HAP-1 (cell line): ENCODE results near the gene ICAM1.

Experiments
- DNase-seq, 2 experiments: peaks; one replicate each; pipeline ENCODE4 v3.0.0-alpha.2; 2016 to 2020; ENCODE audit warnings: low spot score in 2 of 2
- H3K27me3 ChIP-seq: fragments of 250-450 bp; sonication (Bioruptor Pico); 2 replicates; pipeline ENCODE4 v1.5.1; 2020; ENCODE audit warnings: low read depth, mild to moderate bottlenecking, moderate library complexity
- H3K36me3 ChIP-seq: fragments of 250-450 bp; sonication (Bioruptor Pico); replicated peaks from 2 replicates; pipeline ENCODE4 v1.5.1; 2020; ENCODE audit warnings: mild to moderate bottlenecking
- H3K4me1 ChIP-seq: fragments of 250-450 bp; sonication (Bioruptor Pico); 2 replicates; pipeline ENCODE4 v1.5.1; 2020; ENCODE audit warnings: mild to moderate bottlenecking
- H3K4me3 ChIP-seq: fragments of 250-450 bp; sonication (Bioruptor Pico); 2 replicates; pipeline ENCODE4 v1.5.1; 2020; ENCODE audit warnings: mild to moderate bottlenecking, moderate library complexity
- H3K9me3 ChIP-seq: fragments of 250-450 bp; sonication (Bioruptor Pico); 2 replicates; pipeline ENCODE4 v1.5.1; 2020; ENCODE audit warnings: mild to moderate bottlenecking, moderate library complexity
- in situ Hi-C: fragments of 300-500 bp; cut with MboI; formaldehyde crosslinking; loops from 3 replicates; pipeline ENCODE4 v1.14.3; 2020; ENCODE audit warnings: low sequenced_read_pairs, inconsistent platforms, mixed read lengths

The ICAM1 gene

GRCh38 chr19:10305139-10305806 lies 34.4 kb downstream of the ICAM1 start:
- H3K4me3 ChIP-seq = no peak overlapping the region
- in situ Hi-C loops = no loop called here
- H3K36me3 ChIP-seq = no peaks in the 10 kb centered on the region
- H3K4me1 ChIP-seq = no peaks in the 10 kb centered on the region
- DNase-seq = no peak
- H3K9me3 ChIP-seq = no peaks in the 10 kb centered on the region
- no peaks in the 10 kb centered on the region for H3K27me3 ChIP-seq

DNA sequence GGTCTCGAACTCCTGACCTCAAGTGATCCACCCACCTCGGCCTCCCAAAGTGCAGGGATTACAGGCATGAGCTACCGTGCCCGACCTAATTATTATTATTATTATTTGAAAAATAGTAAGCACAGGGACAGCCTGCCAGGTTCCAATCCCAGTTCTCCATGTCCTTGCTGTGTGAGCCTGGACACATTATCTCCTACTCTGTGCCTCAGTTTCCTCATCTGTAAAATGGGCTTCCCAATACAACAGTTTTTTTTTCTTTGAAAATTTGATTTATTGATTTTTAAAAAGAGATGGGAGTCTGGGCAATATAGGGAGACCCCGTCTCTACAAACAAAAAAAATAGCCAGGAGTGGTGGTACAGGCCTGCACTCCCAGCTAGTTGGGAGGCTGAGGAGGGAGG lies 35.4 kb downstream of the ICAM1 start:
- no peaks in the 10 kb centered on the region for H3K27me3 ChIP-seq
- in situ Hi-C loops = no loop called here
- no peaks in the 10 kb centered on the region for H3K9me3 ChIP-seq
- no peak overlapping the region for H3K4me3 ChIP-seq
- no peaks in the 10 kb centered on the region for H3K36me3 ChIP-seq
- no peak for DNase-seq
- H3K4me1 ChIP-seq = no peaks in the 10 kb centered on the region

- Histone ChIP-seq H3K9me3 (no peaks in the 10 kb centered on the region), H3K4me3 (no peak within 1 kb of the TSS), H3K36me3 (peaks cover 4% of the 10 kb centered on the region; the same call in 1 of the 2 replicates), H3K27me3 (no peaks in the 10 kb centered on the region), H3K4me1 (no peaks in the 10 kb centered on the region; the same call in 1 of the 2 replicates)
- in situ Hi-C loops = no loop called here
- DNase-seq = no peak
Measured at GRCh38 chr19:10309423-10309822, 38.5 kb downstream of the ICAM1 start, which contains the start of gene ZGLP1. Gene ZGLP1, minus strand, starts transcription at chr19:10309815.

DNA sequence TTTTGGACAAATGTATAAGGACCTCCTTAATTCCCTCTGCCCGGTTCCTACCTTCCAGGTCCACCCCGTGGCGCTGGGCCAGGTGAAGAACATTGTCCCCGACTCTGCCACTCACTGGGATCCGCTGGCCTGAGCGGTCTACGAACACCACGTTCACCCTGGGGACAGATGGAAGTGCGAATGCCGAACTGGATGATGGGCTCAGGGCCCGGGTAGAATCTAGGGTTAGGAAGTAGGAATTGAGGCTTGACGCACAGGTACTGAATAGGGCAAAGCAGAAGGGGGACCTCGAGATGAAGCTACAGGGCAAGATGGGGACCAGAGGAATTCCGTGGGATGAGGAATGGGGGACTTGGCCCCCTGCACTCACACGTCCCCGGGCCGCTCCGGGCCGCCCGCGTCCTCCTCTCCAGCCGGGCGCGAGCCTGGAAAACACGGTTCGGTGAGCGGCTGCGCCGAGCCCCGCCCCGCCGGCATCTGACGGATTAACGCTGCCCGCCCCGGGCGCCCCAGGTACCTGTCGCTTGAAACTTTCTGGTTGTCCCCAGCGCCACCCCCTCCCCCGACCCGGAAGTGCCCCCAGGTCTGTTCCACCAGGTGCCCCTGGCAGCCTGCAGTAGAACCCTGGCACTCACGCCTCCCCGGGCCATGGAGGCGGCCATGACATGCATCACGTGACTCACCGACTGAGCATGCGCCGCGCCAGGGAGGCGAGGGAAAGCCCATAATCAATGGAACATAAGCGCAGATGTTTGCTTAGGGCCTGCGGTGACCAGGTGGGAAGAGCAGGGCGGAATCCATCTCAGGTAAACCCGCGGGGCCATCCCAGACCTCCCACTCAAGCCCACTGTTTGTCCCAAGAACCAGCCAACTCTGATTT lies 44.7 kb downstream of the ICAM1 start, which contains the start of gene FDX2:
FDX2 (minus strand) TSS at position 681 of the 880 bp plus-strand sequence; CDS start at position 662, 19 bp downstream.
- in situ Hi-C loops = no loop called here
- Histone ChIP-seq H3K27me3 (no peaks in the 10 kb centered on the region), H3K4me3 (peak within 1 kb of the TSS; percentile 75), H3K36me3 (peaks cover 31% of the 10 kb centered on the region), H3K4me1 (peaks cover 5% of the 10 kb centered on the region; the same call in 1 of the 2 replicates), H3K9me3 (no peaks in the 10 kb centered on the region)
- DNase-seq = peak; percentile 81 to 94

DNA sequence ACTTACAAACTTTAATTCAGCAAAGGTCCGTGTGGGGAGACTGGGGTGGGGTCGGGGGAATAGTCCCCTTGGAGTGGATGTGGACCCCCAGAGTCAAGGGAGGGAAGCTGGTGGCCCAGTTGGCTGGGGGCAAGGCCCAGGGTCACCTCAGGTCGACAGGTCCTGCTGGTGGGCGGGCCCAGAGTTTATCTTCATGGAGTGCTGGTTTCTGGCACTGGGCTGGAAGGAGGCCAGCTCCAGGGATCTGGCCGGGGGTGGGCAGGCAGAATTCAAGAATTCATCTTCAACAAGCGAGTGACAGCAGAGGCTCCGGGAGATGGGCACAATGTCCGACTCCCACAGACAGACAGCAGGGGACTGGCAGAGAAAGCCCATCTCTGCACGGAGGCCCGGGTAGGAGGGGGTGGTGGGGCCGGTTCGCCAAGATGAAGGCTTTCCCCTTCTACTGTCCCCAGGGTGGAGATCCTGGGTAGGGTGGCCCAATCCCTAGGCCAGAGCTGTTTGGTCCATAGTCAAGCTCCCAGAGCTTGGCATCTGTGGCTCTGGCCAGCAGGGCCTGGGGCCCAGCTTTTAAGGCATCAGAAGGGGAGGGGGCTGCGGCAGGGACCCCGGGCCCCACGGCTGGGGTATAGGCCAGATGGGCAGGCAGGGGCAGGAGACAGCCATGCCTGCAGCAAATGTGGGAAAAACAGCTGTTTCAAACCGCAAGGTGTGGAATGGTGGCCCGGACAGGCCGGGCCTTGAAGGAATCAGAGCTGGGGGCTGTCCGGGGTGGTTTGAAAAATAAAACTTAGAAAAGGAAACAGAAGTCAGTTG lies 45.5 kb downstream of the ICAM1 start:
- in situ Hi-C loops = no loop called here
- peak in 1 of 2 experiments; percentile 32 for DNase-seq
- Histone ChIP-seq H3K27me3 (no peaks in the 10 kb centered on the region), H3K36me3 (peaks cover 38% of the 10 kb centered on the region), H3K4me3 (peak overlapping the region; percentile 75), H3K4me1 (peaks cover 5% of the 10 kb centered on the region; the same call in 1 of the 2 replicates), H3K9me3 (no peaks in the 10 kb centered on the region)

- in situ Hi-C loops = no loop called here
- Histone ChIP-seq H3K9me3 (no peaks in the 10 kb centered on the region), H3K4me3 (no peak overlapping the region), H3K4me1 (peaks cover 5% of the 10 kb centered on the region; the same call in 1 of the 2 replicates), H3K27me3 (no peaks in the 10 kb centered on the region), H3K36me3 (peaks cover 46% of the 10 kb centered on the region)
- no peak for DNase-seq
Measured at GRCh38 chr19:10317045-10317856, 46.3 kb downstream of the ICAM1 start.

DNA sequence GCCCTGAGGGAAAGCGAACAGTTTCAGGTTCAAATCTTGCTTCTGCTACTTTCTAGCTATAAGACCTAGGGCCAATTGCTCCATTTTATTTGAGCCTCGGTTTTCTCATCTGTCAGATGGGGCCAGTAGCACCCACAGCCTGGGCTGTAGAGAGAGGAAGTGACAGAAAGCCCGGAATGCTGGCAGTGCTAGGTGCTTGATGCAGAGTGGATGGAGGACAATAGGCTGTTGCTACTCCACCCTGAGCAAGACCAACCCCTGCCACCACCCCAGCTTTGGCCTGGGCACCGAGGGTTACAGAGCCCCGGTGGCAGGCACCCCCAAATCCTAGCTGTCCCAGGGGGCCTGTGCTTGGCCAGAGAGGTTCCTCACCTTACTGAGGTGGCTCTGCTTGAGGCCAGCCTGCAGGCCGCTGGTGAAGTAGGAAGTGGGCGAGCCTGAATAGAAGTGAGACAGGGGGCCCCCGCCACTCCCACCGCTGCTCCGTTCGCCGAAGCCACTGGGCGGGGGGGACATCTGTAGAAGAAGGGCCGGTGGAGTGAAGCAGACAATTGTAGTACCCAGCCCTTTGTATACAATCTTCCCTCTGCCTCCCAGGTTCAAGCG lies 47.0 kb downstream of the ICAM1 start:
- no peak for DNase-seq
- Histone ChIP-seq H3K36me3 (peaks cover 53% of the 10 kb centered on the region), H3K4me1 (peaks cover 5% of the 10 kb centered on the region; the same call in 1 of the 2 replicates), H3K9me3 (no peaks in the 10 kb centered on the region), H3K27me3 (no peaks in the 10 kb centered on the region), H3K4me3 (no peak overlapping the region)
- in situ Hi-C loops = no loop called here

DNA sequence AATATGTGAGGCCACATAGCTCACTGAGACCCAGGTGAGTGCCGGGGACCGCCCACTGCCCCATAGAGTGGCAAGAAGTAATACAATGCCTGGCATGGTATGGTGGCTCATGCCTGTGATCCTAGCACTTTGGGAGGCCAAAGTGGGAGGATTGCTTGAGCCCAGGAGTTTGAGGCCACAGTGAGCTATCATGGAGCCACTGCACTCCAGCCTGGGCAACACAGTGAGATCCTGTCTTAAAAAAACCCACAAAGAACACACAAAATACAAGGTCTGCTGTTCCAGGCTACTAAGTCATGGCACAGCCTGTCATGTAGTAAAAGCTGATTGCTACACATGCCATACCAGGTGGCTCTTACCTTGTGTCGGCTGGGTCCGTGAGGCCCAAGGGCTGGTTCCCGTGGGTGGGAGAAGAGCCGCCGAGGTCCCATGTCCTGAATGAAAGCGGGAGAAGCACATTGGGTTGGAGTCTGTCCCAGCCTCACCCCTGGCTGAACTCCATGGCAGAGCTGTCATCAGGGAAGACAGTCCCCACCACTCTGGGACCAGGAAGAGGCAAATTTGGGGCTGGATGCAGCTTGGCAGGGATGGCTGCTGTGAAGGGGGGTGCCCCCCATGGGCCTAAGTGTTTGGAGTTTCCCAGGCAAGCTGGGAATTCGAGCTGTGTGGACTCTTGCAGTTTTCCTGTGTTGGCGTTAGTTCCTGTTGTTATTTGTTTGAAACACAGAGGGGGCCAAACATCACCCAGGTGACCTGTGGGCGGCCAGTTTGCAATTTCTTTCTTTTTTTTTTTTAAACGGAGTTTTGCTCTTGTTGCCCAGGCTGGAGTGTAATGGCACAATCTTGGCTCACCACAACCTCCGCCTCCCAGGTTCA lies 48.1 kb downstream of the ICAM1 start:
- Histone ChIP-seq H3K4me1 (peaks cover 5% of the 10 kb centered on the region; the same call in 1 of the 2 replicates), H3K36me3 (peaks cover 61% of the 10 kb centered on the region)
- in situ Hi-C loops = no loop called here

DNA sequence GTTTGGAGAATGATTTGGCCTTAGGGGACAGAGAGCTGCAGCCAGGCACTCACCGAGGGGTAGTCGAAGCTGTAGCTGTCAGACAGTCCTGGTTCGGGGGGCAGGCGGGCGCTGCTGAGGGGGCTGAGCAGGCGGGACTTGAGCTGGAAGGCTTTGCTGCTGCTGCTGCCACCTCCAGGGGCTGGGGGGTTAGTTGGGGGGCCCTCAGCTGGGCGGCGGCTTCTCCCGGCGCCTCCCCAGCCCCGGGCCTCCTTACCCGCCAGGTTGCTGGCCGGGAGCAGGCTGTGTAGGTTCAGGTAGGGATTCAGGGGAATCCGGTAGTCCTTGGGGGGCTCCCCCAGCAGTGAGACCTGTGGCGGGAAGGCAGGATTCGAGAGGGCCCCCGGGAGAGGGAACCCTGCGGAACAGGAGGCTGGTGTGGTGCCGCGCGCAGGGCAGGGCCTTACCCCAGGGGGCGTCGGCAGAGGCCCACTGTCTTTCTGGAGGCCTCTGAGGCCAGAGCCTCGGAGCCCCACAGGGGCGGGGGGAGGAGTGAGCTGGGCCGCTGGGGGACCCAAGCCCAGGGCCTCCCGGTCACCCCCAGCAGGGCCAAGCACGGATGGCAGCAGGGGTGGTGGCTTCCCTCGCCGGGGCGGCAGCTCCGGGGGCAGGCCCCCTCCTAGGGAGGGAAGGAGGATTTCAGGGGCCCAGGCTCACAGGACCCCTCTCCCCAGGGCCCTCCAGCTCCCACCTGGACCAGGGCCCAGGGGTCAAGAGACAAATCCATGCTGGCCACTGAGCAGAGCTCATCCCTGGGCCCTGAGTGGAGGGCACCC lies 49.9 kb downstream of the ICAM1 start:
- peaks cover 73% of the 10 kb centered on the region for H3K36me3 ChIP-seq

More for the DNA sequence above, 48.1 kb downstream of the ICAM1 start:
- no peaks in the 10 kb centered on the region for H3K27me3 ChIP-seq
- H3K4me3 ChIP-seq = no peak overlapping the region
- no peaks in the 10 kb centered on the region for H3K9me3 ChIP-seq
- no peak for DNase-seq

DNA sequence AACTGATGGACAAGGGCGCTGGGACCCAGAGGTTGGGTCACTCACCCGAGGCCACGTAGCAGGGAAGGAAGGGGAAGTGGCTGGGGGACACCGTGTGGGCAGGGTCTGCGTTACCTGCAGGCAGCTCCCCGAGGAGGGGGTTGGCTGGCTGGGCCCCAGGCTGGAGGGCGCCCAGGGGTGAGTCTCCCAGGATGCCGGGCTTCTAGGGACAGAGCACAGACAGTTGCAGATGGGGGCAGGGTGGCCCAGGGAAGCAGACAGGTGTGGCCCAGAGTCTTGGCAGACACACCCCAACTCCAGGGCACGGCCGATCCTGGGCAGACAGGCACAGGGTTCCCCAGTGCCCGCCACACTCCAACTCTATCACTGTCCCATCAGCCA lies 50.5 kb downstream of the ICAM1 start:
- in situ Hi-C loops = no loop called here
- Histone ChIP-seq H3K4me1 (no peaks in the 10 kb centered on the region), H3K27me3 (no peaks in the 10 kb centered on the region), H3K4me3 (no peak overlapping the region), H3K36me3 (peaks cover 77% of the 10 kb centered on the region), H3K9me3 (no peaks in the 10 kb centered on the region)
- no peak for DNase-seq

More for the DNA sequence above, 49.9 kb downstream of the ICAM1 start:
- peaks cover 5% of the 10 kb centered on the region; the same call in 1 of the 2 replicates for H3K4me1 ChIP-seq
- H3K9me3 ChIP-seq = no peaks in the 10 kb centered on the region
- no peaks in the 10 kb centered on the region for H3K27me3 ChIP-seq
- H3K4me3 ChIP-seq = no peak overlapping the region
- no peak for DNase-seq
- in situ Hi-C loops = no loop called here
